GM18505 (cell line): ENCODE results near the gene IPP.
"Not testable (repeated sequence)": the region's sequence is repeated elsewhere in the genome, so short reads cannot be mapped to it uniquely, and the experiment has no call there.

Source experiments
- ATAC-seq: cut with Tn5 transposase; IDR thresholded peaks from one replicate; pipeline ENCODE4 v1.9.1; 2021; ENCODE audit not compliant: unreplicated experiment
- POLR2A ChIP-seq: IDR thresholded peaks from 4 replicates; pipeline ENCODE4 v1.6.1; 2011; ENCODE audit warnings: borderline replicate concordance; ENCODE audit not compliant: insufficient read depth, insufficient read length; ENCODE audit errors: extremely low read depth

Gene IPP

GRCh38 chr1:45762291-45762690, 11.8 kb upstream of the IPP start:
- no peak for TF ChIP-seq POLR2A
- no peak for ATAC-seq

GRCh38 chr1:45755697-45756096, 5.2 kb upstream of the IPP start:
- no peak for ATAC-seq
- no peak for TF ChIP-seq POLR2A

GRCh38 chr1:45753248-45754037, 3.0 kb upstream of the IPP start:
- ATAC-seq, result no peak
- no peak for TF ChIP-seq POLR2A

GRCh38 chr1:45752441-45753052, 2.1 kb upstream of the IPP start:
- no peak for ATAC-seq
- no peak for TF ChIP-seq POLR2A

- no peak for ATAC-seq
- TF ChIP-seq POLR2A, result no peak
Observed at GRCh38 chr1:45752014-45752413, 1.6 kb upstream of the IPP start.

GRCh38 chr1:45751039-45751838, 786 bp upstream of the IPP start:
- ATAC-seq, result not testable (repeated sequence)

- ATAC-seq, result no peak
- TF ChIP-seq POLR2A, result no peak
Observed at GRCh38 chr1:45746922-45747321, 3.5 kb downstream of the IPP start.

- not testable (repeated sequence) for ATAC-seq
Observed at GRCh38 chr1:45739641-45740156, 10.8 kb downstream of the IPP start.

GRCh38 chr1:45739137-45739536, 11.3 kb downstream of the IPP start:
- TF ChIP-seq POLR2A, result no peak
- no peak for ATAC-seq

- no peak for ATAC-seq
- TF ChIP-seq POLR2A, result no peak
Observed at GRCh38 chr1:45730780-45731319, 19.6 kb downstream of the IPP start.

GRCh38 chr1:45730075-45730779, 20.2 kb downstream of the IPP start:
- TF ChIP-seq POLR2A, result no peak
- no peak for ATAC-seq

- ATAC-seq, result not testable (repeated sequence)
Observed at GRCh38 chr1:45726007-45726406, 24.4 kb downstream of the IPP start.
